NT2/D1 (cell line): ENCODE measurements around the gene SCAP.

ENCODE experiments used
- SUZ12 ChIP-seq: IDR thresholded peaks from 2 replicates; pipeline ENCODE4 v1.6.1; 2011; ENCODE audit not compliant: insufficient read length, insufficient read depth; ENCODE audit errors: extremely low read depth
- YY1 ChIP-seq: IDR thresholded peaks from 2 replicates; pipeline ENCODE4 v1.6.1; 2011; ENCODE audit not compliant: insufficient read length, insufficient read depth
- ZNF274 ChIP-seq: IDR thresholded peaks from 2 replicates; pipeline ENCODE4 v1.6.1; 2011; ENCODE audit warnings: mild to moderate bottlenecking, low read depth, low read length

GRCh38 chr3:47411696-47412452 is 63.9 kb downstream of the SCAP start:
- TF ChIP-seq SUZ12 (no peak), YY1 (no peak), ZNF274 (no peak)
